Activated naive CD4-positive, alpha-beta T cell treated with anti-CD3 and anti-CD28 coated beads, Interleukin-2, amount 50 U/mL, for 16 hours (primary cell): ENCODE results near the gene SEC31B.

Source experiments
- DNase-seq: peaks from one replicate; pipeline ENCODE4 v3.0.0-alpha.2; 2020

Gene SEC31B, protein sequence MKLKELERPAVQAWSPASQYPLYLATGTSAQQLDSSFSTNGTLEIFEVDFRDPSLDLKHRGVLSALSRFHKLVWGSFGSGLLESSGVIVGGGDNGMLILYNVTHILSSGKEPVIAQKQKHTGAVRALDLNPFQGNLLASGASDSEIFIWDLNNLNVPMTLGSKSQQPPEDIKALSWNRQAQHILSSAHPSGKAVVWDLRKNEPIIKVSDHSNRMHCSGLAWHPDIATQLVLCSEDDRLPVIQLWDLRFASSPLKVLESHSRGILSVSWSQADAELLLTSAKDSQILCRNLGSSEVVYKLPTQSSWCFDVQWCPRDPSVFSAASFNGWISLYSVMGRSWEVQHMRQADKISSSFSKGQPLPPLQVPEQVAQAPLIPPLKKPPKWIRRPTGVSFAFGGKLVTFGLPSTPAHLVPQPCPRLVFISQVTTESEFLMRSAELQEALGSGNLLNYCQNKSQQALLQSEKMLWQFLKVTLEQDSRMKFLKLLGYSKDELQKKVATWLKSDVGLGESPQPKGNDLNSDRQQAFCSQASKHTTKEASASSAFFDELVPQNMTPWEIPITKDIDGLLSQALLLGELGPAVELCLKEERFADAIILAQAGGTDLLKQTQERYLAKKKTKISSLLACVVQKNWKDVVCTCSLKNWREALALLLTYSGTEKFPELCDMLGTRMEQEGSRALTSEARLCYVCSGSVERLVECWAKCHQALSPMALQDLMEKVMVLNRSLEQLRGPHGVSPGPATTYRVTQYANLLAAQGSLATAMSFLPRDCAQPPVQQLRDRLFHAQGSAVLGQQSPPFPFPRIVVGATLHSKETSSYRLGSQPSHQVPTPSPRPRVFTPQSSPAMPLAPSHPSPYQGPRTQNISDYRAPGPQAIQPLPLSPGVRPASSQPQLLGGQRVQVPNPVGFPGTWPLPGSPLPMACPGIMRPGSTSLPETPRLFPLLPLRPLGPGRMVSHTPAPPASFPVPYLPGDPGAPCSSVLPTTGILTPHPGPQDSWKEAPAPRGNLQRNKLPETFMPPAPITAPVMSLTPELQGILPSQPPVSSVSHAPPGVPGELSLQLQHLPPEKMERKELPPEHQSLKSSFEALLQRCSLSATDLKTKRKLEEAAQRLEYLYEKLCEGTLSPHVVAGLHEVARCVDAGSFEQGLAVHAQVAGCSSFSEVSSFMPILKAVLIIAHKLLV

DNA sequence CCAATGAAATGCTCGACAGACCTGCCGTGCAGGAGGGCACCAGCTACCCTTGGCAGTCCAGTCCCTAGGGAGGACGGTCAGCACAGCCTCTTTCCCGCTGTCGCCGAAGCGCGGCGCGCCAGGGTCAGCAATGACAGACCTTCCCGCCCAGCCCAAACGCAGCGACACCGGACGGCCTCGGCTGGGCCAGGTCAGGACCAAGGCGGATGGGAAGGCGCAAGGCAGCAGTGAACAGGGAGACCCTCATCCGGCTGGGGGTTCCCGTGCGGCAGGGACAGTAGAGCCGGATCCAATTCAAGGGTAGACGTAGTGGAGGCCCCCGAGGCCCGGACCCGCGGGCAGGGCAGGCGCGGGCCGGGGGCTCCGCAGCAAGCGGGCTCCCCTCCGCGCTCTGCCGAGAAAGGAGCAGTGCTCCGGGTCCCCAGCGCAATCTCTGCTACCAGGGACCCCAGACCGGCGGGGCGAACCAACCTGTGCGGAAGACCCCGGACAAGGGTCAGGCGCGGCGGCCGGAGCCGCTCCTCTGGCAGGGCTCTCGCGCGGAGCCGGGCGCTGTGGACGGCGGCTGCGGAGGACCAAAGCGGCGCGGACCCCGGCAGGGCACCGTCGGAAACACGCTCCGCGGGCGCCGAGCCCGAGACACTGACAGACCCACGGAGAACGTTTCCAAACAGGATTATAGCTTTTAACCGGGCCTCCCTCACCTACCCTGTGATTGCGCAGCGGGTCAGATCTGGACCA, at the start of gene SEC31B:
Gene SEC31B (minus strand): TSS at position 551 of the 741 bp plus-strand sequence. CDS start 2,909 bp downstream, outside the sequence.
- no peak for DNase-seq

DNA sequence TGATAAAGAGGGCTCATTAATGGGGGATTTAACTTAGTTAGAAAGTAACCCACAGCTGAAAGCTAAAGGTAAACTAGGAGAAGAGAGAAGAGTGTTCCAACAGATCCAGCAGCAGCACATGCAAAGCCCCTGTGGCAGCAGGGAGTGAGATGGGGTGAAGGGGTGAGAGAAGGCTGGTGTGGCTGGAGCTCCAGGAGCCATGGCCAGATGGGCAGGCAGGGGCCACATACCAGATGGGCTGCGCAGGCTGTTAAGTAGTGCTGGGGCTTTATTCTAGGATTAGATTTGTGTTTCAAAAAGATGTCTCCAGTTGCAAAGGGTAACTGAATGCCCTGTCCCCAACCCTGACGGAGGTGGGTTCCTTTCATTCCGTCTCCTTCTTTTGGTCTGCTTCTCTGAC, 49.3 kb upstream of the SEC31B start:
- no peak for DNase-seq

DNA sequence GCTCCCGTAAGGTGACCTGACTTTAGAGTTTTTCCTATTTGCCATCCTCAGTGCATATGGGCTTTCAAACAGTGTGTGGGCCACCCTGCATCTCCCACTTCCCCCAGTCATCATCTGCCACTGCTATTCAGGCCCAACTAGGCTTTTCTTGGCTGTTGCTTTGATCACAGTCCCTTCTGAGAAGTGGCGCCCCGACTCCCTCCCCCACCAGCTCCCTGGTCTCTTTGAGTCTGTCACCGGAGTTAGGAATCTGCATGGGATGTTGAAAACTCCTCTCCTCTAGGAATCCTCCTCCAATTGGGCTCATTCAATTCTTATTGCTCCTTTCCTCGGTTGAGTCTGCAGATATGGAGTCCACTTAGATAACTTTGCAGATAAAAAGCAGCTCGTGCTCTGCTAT, 48.2 kb upstream of the SEC31B start:
- no peak for DNase-seq

DNA sequence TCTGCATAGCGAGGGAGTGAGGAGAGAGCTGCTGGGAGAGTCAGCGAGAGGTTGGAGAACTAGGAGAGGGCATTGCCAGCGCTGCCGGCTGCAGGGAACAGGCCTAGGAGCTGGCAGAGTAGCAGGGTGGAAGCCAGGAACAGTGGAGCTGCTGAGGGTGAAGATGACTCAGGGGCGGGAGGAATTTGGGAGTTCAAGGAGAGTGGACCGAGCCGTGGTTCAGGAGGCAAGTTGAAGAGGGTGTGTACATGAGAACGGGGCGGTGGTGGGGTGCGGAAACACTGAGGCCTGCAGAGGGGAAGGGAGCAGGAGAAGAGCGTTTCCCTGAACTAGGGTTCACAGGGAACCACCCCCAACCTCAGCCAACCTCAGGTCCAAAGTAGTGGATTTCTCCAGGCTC, 47.6 kb upstream of the SEC31B start:
- DNase-seq = no peak

DNA sequence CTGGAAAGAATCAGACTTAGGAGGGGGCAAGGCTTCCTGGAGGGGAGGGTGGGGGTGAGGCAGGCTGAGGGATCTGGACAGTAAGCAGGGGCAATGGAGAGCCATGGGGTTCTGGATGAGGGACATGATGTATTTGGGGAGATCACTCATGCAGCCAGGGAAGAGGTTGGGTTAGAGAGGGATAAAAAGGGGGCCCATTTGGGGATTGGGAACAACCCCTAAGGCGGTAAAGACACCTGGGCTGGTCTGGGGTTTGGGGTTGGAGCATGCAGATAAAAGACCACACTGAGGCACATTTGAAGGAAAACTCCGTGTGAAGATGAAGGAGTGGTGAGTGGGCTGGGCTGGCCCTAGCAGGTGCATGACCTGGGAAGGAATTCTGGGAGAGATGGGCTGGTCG, 46.9 kb upstream of the SEC31B start:
- no peak for DNase-seq

DNA sequence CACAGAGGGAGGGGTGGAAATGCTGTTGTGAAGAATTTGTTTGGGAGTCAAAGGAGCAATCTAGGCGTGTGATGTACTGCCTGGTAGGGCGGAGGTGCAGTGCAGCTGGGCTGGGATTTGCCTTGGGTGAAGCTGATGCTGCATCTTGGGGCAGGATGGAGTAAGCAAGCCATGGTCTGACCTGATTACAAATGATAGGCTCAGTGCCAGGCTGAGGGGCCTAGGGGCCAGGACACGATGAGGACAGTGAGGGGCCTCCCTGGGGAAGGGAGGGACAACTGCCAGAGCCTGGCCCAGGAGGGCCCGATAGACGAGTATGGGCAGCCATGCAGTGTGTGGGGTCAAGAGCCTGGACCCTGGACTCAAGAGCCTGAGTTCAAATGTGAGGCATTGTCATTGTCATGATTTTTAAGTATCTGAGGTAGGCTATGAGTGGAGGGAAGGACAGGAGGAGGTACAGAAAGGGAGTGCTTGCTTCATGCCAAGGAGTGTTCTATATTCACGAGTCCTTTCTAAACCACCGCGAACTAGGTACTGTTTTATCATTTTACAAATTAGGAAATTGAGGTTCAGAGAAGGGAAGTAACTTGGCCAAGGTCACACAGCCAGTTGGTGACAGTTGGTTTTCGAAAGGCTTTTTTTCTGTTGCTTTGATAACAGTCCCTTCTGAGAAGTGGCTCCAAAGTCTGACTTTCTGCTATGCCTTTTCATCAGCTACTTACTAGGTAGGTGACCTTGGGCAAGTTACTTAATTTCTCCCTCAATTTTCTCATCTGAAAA, 45.7 kb upstream of the SEC31B start:
- no peak for DNase-seq

DNA sequence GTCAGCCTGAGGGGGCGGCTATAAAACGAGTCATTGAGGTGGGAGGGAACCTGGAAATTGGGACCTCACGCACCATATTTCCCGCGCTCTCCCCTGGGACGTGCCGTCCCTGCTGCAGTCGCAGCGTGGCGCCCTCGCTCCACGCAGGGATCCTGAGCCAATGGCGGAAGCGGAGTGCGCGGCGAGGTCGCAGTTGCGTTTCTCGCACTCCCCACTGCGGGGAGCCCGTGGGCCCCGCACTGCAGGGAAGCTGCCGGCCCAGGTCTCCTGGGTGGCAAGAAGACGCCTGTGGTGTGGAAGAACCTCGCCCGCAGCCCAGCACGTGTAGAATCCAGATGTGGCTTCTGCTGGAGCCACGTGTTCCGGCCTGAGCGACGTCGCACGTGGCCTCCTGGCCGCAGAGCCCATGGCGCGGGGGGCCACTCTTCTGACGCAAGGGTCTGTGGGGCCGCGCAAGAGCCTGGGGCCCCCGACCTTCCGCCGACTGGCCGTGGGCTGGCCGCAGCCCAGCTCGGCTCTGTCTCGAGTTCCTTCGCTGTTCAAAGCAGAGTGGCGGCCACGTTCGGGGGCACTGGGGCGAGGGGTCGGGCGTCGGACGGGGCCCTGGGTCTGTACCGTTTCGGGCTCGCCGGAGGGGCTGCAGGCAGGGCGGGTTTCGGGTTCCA, 42.5 kb upstream of the SEC31B start:
- peak; percentile 85 for DNase-seq

DNA sequence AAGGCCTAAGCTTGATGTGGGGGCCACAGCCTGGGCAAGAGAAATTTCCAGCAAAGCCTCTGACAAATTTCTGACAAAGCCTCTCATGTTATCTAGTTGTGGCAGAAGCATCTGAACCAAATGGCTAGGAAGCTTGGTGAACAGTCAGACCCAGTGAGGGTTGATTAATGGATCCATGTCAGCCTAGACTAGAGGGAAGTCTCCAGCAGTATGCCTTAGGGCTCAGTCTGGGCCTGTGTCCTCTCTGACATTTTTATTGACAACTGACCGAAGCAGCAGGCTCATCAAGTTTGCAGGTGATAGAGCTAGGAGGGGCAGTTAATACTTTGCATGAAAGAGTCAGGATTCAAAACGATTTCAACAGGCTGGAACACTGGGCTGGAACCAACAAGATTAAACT, 41.3 kb upstream of the SEC31B start:
- DNase-seq = no peak

DNA sequence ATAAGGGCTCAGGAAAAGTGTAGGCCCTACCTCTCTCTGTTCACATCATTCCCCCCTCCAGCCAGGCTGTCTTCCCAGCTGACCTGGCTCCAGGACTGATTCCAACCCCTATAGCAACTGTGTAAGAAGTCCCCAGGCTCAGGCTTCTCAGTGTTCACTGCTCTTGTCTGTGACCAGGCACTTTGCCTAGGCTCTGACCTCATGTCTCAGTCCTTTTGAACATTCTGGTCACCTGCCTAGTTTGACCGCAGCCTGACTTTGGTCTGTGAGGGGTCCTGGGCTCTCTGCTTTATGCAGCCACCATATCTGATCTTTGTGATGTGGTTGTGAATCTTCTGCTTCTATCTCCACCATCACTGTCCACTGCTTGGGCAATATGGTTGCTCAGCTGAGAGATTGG, 40.6 kb upstream of the SEC31B start:
- DNase-seq = no peak

DNA sequence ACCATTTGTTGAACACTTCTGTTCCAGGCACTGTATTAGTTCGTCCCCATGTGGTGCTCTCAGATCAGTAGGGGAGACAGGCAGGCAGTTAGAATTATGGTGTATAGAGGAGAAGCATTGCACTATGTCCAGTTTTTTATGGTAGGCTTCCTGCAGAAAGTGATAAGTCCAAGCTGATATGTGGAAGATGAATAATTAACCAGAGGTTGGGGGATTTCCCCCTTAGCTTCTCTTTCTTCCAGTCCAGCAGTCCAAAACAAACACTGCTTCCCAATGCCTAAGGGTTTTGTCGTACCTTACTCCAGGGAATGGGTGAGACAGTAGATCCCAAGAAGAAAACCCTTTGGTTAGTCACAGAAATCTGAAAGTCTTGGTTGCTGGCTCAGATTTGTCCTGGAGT, 35.2 kb upstream of the SEC31B start:
- no peak for DNase-seq

DNA sequence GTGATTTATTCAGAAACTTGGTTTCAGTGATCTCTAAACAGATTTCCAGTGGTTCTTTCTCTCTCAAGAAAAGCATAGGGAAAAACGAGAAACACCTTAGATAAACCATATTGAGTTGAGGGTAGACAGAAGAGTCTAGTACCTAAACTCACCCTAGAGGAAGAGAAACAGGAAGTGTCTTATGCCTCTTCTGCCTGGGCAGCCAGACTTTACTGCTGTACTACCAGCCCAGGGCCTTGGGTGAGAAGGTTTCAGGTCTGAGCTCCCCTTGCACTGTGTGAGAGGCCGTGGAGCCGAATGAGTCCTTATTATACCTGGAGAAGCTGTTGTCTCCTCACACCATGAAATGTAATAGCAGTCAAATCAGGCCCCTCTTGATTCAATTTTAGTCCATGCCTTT, 34.3 kb upstream of the SEC31B start:
- DNase-seq = no peak

DNA sequence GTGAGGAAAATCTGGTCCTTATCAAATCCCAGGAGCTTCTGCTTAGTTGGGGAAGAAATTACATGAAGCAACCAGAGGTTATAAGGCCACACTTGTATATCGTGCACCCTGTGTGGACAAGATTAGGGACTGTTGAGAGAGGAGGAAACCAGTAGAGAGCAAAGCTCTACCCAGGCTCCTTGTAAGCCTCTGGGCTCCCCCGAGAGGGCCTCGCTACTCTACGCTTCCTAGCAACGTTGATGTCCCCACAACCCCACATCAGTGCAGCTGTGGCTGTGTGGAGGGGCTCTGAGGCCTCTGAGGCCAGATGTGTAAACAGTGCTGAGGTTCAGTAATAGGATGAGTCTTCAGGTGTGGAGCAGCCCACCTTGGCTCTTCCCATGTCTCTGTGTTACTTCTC, 32.1 kb upstream of the SEC31B start:
- no peak for DNase-seq

DNA sequence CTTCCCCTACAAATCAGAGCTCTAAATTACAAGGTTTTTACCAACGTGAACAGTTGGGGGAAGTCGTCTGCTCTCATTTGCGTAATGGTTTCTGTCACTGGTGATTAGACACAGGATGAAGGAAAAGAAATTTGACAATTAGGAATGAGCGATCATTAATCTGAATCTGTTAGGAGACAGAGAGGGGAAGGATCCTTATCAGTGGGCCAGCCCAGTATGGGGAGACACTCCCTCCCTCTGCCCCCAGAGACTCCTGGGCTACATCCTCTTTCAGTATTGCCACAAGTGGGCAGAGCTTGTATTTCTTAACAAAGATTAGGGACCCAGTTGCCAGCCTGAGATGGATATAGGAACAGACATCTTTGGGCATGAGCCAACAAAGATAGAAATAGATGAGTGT, 31.5 kb upstream of the SEC31B start:
- no peak for DNase-seq

DNA sequence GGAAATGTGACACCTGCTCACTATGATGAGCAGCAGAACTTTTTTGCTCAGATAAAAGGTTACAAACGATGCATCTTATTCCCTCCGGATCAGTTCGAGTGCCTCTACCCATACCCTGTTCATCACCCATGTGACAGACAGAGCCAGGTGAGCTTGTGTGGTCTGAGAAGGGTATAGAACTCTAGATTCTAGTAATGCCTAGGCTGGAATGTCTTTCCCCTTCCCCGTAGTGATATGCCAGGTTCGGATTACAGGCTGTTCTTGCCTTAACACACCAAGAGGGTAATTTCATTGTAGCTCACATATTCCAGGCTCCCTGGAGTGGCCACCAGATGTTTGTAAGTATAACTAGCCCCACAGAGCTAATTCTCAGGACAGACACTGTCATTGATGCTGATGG, 25.3 kb upstream of the SEC31B start:
- no peak for DNase-seq

DNA sequence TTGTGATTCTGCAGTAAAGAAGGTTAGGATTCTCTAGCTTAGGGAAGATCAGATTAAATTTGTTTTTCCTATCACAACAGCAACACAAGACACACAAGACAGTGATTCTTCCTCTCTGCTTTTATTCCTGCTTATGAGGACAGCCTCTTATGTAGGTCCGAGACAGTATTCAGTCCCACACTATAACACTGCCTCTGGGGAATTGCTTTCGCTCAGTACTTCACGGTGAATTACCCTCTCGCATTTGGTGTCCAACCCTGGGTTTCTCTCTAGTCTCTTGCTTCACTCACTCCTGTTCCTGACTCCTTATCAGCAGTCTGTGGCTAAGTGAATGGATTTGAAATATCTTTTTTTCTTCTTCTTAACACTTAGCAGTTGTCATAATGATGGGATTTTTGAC, 17.8 kb upstream of the SEC31B start:
- no peak for DNase-seq

DNA sequence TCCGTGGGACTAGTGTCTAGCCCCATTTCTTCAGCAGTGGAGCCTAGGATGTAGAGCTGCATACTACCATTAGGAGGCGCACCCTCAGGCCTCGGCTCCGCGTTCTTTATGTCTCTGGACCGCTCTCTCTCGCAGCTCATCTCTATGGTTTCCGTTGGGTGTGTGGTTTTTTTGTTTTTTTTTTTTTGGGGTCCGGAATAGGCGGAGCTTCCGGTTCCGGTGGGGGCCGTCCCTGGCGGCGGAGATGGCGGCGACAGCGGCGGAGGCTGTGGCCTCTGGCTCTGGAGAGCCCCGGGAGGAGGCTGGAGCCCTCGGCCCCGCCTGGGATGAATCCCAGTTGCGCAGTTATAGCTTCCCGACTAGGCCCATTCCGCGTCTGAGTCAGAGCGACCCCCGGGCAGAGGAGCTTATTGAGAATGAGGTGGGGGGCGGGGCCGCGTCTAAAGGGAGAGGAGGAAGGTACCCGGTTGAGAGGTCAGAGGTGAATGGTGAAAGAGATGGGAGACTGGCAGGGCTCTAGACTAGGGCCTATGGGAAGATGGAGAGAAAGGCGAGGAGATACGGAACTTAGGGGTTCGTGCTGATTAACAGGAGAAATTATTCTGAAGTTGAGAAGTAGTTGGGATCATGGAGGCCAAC, 16.2 kb upstream of the SEC31B start, which contains the start of gene HIF1AN:
Gene HIF1AN (plus strand): TSS at position 229 of the 639 bp plus-strand sequence. CDS start 16 bp downstream, at position 245.
- peak; percentile 88 for DNase-seq

DNA sequence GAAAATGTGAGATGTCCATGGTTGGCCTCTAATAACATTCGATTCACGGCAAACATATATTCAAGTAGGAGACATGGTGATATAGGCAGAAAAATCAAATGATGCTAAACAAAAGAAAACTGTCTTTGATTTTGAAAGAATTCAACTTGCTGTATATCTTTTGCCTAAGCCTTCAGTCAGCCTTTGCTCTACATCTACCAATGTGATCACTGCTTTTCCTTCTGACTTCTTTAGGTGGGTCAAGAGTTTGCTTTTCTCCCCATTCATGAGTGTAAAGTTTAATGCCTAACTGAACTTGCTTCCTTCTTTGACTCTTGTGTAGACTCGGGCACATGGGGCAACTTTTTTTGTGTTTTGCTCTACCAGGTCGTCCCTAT, 15.7 kb upstream of the SEC31B start:
- no peak for DNase-seq

DNA sequence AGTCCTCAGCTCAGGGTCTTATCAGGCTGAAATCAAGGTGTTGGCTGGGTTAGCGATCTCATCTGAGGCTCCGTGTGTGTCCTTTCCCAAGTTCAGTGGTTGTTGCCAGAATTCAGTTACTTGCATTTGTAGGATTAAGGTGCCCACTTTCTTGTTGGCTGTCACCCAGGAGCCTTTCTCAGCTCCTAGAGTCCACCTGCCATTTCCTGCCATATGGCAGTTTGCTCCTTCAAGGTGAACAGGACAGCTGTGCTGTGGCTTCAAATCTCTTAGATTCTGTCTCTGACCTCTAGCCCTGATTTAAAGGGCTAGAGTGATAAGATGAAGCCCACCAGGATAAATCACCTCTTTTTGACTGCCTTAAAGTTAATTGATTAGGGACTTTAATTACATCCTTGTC, 15.1 kb upstream of the SEC31B start:
- no peak for DNase-seq

DNA sequence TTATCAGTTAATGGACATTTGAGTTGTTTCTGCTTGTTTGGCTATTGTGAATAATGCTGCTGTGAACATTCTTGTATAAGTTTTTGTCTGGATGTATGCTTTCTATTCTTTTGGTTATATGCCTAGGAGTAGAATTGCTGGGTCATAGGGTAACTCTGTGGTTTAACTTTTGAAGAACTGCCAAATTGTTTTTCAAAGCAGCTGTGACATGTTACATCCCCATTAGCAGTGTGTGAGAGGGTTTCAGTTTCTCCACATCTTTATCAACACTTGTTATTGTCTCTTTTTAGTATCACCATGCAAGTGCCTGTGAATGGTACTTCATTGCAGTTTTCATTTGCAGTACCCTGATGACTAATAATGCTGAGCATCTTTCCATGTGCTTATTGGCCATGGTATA, 12.1 kb upstream of the SEC31B start:
- DNase-seq = no peak

DNA sequence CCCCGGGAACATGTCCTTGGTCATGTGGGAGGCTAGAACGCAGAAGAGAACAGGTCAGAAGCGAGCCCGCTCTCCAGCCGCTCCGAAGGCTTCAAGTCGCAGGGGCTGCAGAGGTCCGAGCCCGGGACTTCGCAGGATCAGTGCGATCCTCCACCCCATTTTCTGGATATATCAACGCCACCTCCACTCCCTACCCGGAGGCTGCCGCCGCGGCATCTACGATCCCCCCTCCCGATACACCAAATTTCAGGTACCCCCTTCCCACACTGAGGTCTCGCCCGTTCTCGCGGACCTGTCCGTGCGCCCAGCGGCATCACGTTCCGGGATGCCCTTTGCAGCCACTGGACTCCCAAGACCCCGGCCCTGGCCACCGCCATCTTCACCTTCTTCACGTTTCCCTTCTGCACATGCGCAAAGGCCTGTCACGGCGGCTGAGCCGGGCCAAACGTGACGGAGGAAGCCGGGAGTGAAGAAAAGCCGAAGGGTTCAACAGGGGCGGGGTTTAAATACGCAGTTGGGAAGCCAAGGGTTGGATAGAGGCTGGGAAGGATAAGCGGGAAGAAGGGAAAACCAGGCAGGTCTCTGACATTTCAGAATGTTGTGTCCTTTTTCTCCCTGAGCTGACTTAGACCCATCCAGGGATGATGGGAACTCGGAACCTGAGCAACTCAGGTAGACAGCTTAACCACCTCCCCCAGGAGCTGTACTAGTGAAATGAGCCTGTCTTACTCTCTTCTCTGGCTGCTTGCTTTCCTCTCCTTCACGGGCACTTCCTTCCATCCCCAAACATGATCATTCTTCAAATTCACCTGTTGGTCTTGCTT, 10.0 kb upstream of the SEC31B start, which contains the start of gene NDUFB8:
Gene NDUFB8 (minus strand): TSS at position 397 of the 824 bp plus-strand sequence. CDS start 20 bp downstream, at position 377.
- peak; percentile 87 for DNase-seq
